Panc1 (cell line): ENCODE results near the gene FIGNL2. TPM values are rescaled to one million over a fixed set of nuclear protein-coding genes. Genes with fewer than 3 reads are reported as not detected.

ENCODE experiments used
- ATAC-seq: fragments of 200-7000 bp; cut with Tn5 transposase; 2 replicates; pipeline ENCODE4 v1.9.1; 2020; ENCODE audit warnings: mild to moderate bottlenecking, moderate library complexity
- BruUV-seq: library from RNA; stranded (reverse); fragments of 400-500 nt; replicated peaks from 2 replicates; lab custom pipeline; 2021; lab: Mats Ljungman, UMichigan
- CTCF ChIA-PET: fragments of 300-600 bp; sonication (Branson Sonifier 250); formaldehyde crosslinking; loops from one replicate; lab custom pipeline; 2022; ENCODE audit warnings: antibody characterized with exemption; lab: Charles Lee
- POLR2A ChIA-PET: fragments of 300-600 bp; sonication (Branson Sonifier 250); formaldehyde crosslinking; loops from one replicate; lab custom pipeline; 2022; ENCODE audit warnings: antibody characterized with exemption; lab: Charles Lee
- DNase-seq: peaks from one replicate; pipeline ENCODE4 v3.0.0-alpha.2; 2010; ENCODE audit warnings: low read depth, low spot score
- H3K27ac ChIP-seq: 2 replicates; pipeline ENCODE4 v1.5.1; 2011; ENCODE audit warnings: mild to moderate bottlenecking, low read length, inconsistent platforms
- H3K27me3 ChIP-seq: fragments of 200-500 bp; sonication (Bioruptor generic); 2 replicates; pipeline ENCODE4 v1.6.0; 2014; ENCODE audit warnings: low read length, inconsistent platforms; ENCODE audit not compliant: control insufficient read depth, insufficient read depth
- H3K36me3 ChIP-seq: fragments of 200-500 bp; sonication (Bioruptor generic); 2 replicates; pipeline ENCODE4 v1.5.1; 2014; ENCODE audit warnings: inconsistent platforms, mild to moderate bottlenecking, low read length, moderate library complexity; ENCODE audit not compliant: control insufficient read depth, insufficient read depth
- H3K4me1 ChIP-seq: 2 replicates; pipeline ENCODE4 v1.5.1; 2011; ENCODE audit warnings: inconsistent platforms, mild to moderate bottlenecking, low read length, moderate library complexity; ENCODE audit not compliant: control insufficient read depth, insufficient read depth
- H3K4me3 ChIP-seq, 2 experiments: 2 replicates each; pipeline ENCODE4 v1.5.1; 2011 to 2012; ENCODE audit warnings: low read depth in 2 of 2, low read length in 2 of 2, mild to moderate bottlenecking in 2 of 2, inconsistent platforms in 1 of 2, moderate library complexity in 1 of 2
- H3K9me3 ChIP-seq: fragments of 200-500 bp; sonication (Bioruptor generic); 2 replicates; pipeline ENCODE4 v1.5.1; 2014; ENCODE audit warnings: low read depth, mild to moderate bottlenecking, inconsistent platforms, low read length, moderate library complexity; ENCODE audit not compliant: control insufficient read depth, insufficient read depth
- POLR2AphosphoS5 ChIP-seq: IDR thresholded peaks from 2 replicates; pipeline ENCODE4 v1.6.1; 2012; ENCODE audit warnings: mild to moderate bottlenecking, low read depth, low read length, moderate library complexity
- SIN3A ChIP-seq: IDR thresholded peaks from 2 replicates; pipeline ENCODE4 v1.6.1; 2012; ENCODE audit warnings: low read depth, mild to moderate bottlenecking, low read length, moderate library complexity, borderline replicate concordance; ENCODE audit not compliant: insufficient read depth
- TCF7L2 ChIP-seq: IDR thresholded peaks from 2 replicates; pipeline ENCODE4 v1.6.1; 2011; ENCODE audit warnings: mild to moderate bottlenecking, low read depth, low read length, inconsistent platforms
- in situ Hi-C: cut with HindIII; loops from 2 replicates; pipeline ENCODE4 v1.10.0; 2016; ENCODE audit warnings: low sequenced_read_pairs, low pct_unique_long_range_greater_than_20kb
- intact Hi-C: fragments of 100-400 bp; cut with micrococcal nuclease; formaldehyde crosslinking; loops from one replicate; pipeline ENCODE4 v1.10.0; 2022; ENCODE audit not compliant: unreplicated experiment
- total RNA-seq: library from RNA; stranded (reverse); gene quantifications from one replicate; pipeline ENCODE4 v1.2.1, GENCODE V29; 2021; ENCODE audit not compliant: unreplicated experiment
- TF ChIP-seq, protein P1 (sequence below): fragments of 450-650 bp; IDR thresholded peaks from 2 replicates; pipeline ENCODE4 v1.5.1; 2017; ENCODE audit warnings: mild to moderate bottlenecking
- TF ChIP-seq, protein P2 (sequence below), 2 experiments: IDR thresholded peaks; 2 replicates each; pipeline ENCODE4 v1.6.1; 2011 to 2012; ENCODE audit warnings: low read depth in 2 of 2, control low read depth in 1 of 2, low read length in 1 of 2, mild to moderate bottlenecking in 1 of 2, moderate library complexity in 1 of 2; ENCODE audit not compliant: insufficient read depth in 1 of 2

The FIGNL2 gene
- total RNA-seq, 1 experiment from 2014 or later = 0.23 TPM

DNA sequence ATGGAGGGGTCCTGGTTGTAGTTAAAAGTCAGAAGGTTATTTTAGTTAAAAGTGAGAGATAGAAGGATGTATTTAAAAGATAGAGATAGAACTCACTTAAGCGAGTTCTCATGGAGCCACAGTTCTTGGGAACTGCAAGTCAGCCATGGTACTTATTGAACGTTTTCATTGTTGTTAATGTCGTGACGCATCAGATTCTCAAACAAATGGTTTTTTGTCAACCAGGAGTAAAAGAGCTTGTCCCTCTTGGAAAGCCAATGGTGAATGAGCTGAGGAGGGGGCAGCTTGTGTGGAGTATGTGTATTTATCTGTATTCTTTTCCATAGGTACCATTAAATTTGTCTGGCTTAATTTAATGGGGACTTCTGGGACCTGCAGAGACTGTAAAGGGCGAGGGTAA is 68.6 kb downstream of the FIGNL2 start:
- DNase-seq = no peak
- Histone ChIP-seq H3K9me3 (no peaks in the 10 kb centered on the region), H3K27me3 (no peaks in the 10 kb centered on the region), H3K4me1 (no peaks in the 10 kb centered on the region), H3K27ac (no peak overlapping the region), H3K36me3 (no peaks in the 10 kb centered on the region), H3K4me3 (no peak overlapping the region)
- intact Hi-C loops (no loop called here), in situ Hi-C loops (no loop called here)
- no peak for ATAC-seq
- ChIA-PET CTCF (no interaction called here), POLR2A (interaction anchor here (0.6 kb wide), 1 partner anchor 699 kb away, joined by 13 read pairs; no protein-coding TSS in a partner anchor)
- no TSS peak for BruUV-seq
- TF ChIP-seq POLR2AphosphoS5 (no peak), SIN3A (no peak), TCF7L2 (no peak)
- TF ChIP-seq, protein P1, sequence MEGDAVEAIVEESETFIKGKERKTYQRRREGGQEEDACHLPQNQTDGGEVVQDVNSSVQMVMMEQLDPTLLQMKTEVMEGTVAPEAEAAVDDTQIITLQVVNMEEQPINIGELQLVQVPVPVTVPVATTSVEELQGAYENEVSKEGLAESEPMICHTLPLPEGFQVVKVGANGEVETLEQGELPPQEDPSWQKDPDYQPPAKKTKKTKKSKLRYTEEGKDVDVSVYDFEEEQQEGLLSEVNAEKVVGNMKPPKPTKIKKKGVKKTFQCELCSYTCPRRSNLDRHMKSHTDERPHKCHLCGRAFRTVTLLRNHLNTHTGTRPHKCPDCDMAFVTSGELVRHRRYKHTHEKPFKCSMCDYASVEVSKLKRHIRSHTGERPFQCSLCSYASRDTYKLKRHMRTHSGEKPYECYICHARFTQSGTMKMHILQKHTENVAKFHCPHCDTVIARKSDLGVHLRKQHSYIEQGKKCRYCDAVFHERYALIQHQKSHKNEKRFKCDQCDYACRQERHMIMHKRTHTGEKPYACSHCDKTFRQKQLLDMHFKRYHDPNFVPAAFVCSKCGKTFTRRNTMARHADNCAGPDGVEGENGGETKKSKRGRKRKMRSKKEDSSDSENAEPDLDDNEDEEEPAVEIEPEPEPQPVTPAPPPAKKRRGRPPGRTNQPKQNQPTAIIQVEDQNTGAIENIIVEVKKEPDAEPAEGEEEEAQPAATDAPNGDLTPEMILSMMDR = no peak
- TF ChIP-seq, protein P2, sequence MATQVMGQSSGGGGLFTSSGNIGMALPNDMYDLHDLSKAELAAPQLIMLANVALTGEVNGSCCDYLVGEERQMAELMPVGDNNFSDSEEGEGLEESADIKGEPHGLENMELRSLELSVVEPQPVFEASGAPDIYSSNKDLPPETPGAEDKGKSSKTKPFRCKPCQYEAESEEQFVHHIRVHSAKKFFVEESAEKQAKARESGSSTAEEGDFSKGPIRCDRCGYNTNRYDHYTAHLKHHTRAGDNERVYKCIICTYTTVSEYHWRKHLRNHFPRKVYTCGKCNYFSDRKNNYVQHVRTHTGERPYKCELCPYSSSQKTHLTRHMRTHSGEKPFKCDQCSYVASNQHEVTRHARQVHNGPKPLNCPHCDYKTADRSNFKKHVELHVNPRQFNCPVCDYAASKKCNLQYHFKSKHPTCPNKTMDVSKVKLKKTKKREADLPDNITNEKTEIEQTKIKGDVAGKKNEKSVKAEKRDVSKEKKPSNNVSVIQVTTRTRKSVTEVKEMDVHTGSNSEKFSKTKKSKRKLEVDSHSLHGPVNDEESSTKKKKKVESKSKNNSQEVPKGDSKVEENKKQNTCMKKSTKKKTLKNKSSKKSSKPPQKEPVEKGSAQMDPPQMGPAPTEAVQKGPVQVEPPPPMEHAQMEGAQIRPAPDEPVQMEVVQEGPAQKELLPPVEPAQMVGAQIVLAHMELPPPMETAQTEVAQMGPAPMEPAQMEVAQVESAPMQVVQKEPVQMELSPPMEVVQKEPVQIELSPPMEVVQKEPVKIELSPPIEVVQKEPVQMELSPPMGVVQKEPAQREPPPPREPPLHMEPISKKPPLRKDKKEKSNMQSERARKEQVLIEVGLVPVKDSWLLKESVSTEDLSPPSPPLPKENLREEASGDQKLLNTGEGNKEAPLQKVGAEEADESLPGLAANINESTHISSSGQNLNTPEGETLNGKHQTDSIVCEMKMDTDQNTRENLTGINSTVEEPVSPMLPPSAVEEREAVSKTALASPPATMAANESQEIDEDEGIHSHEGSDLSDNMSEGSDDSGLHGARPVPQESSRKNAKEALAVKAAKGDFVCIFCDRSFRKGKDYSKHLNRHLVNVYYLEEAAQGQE (IDR thresholded peaks at IDR 0.05; ENCODE audit: insufficient read depth in 1 of 2, low read depth in 2 of 2, low read length in 1 of 2) = no peak

DNA sequence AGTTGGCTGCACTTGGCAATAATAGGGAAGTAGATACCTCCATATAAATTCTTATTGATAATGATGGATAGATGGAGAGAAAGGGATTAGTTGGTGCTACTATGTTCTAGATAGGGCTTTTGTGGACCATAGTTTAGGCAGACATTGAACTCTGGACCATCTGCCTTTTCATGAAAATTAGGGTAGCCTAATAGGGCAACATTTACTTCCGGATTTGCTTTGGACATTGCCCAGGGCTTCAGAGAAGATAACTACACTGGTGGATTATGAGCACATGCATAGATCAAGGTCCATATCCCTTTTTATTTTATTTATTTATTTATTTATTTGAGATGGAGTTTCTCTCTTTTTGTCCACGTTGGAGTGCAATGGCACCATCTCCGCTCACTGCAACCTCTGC is 70.5 kb downstream of the FIGNL2 start:
- in situ Hi-C loops (no loop called here), intact Hi-C loops (no loop called here)
- ATAC-seq = no peak
- no peak for TF ChIP-seq SIN3A
- no peak for TF ChIP-seq POLR2AphosphoS5
- TF ChIP-seq, protein P2 (IDR thresholded peaks at IDR 0.05; ENCODE audit: insufficient read depth in 1 of 2, low read depth in 2 of 2, low read length in 1 of 2) = no peak
- no peak for TF ChIP-seq TCF7L2
- TF ChIP-seq, protein P1 = no peak
- Histone ChIP-seq H3K9me3 (no peaks in the 10 kb centered on the region), H3K4me3 (no peak overlapping the region), H3K36me3 (no peaks in the 10 kb centered on the region), H3K27me3 (no peaks in the 10 kb centered on the region), H3K4me1 (no peaks in the 10 kb centered on the region), H3K27ac (no peak overlapping the region)
- no TSS peak for BruUV-seq
- CTCF ChIA-PET = no interaction called here
- DNase-seq = no peak
- POLR2A ChIA-PET = no interaction called here
